ENCODE results near the gene NAA35. TPM values are rescaled to one million over a fixed set of nuclear protein-coding genes. Genes with fewer than 3 reads are reported as not detected.
"Not testable (repeated sequence)": the region's sequence is repeated elsewhere in the genome, so short reads cannot be mapped to it uniquely, and the experiment has no call there.

NAA35 gene
- total RNA-seq, 1 donor from 2014 or later = 18.8 TPM

GRCh38 chr9:85914108-85914507 is 26.8 kb upstream of the NAA35 start:
- Mint-ChIP-seq H3K36me3 (ENCODE audit: unreplicated experiment) (no peaks in the 10 kb centered on the region), H3K9me3 (ENCODE audit: unreplicated experiment) (no peaks in the 10 kb centered on the region), H3K4me3 (ENCODE audit: unreplicated experiment) (no peak overlapping the region), H3K4me1 (ENCODE audit: unreplicated experiment) (no peaks in the 10 kb centered on the region), H3K27ac (ENCODE audit: unreplicated experiment) (no peak overlapping the region), H3K27me3 (ENCODE audit: unreplicated experiment) (peaks cover 7% of the 10 kb centered on the region)
- DNase-seq (ENCODE audit: extremely low spot score, unreplicated experiment) = no peak
- no peak for TF ChIP-seq CTCF (IDR thresholded peaks at IDR 0.05)

- no peak for TF ChIP-seq CTCF (IDR thresholded peaks at IDR 0.05)
- Mint-ChIP-seq H3K27me3 (ENCODE audit: unreplicated experiment) (peaks cover 2% of the 10 kb centered on the region), H3K36me3 (ENCODE audit: unreplicated experiment) (no peaks in the 10 kb centered on the region), H3K9me3 (ENCODE audit: unreplicated experiment) (no peaks in the 10 kb centered on the region), H3K27ac (ENCODE audit: unreplicated experiment) (no peak overlapping the region), H3K4me3 (ENCODE audit: unreplicated experiment) (no peak overlapping the region), H3K4me1 (ENCODE audit: unreplicated experiment) (no peaks in the 10 kb centered on the region)
- DNase-seq (ENCODE audit: extremely low spot score, unreplicated experiment) = no peak
Measured at GRCh38 chr9:85917756-85918155, 23.2 kb upstream of the NAA35 start.

- no peaks in the 10 kb centered on the region for H3K4me1 Mint-ChIP-seq (ENCODE audit: unreplicated experiment)
Measured at GRCh38 chr9:85925493-85925892, 15.5 kb upstream of the NAA35 start.

GRCh38 chr9:85927076-85927475 is 13.9 kb upstream of the NAA35 start:
- Mint-ChIP-seq H3K4me1 (ENCODE audit: unreplicated experiment) (no peaks in the 10 kb centered on the region), H3K9me3 (ENCODE audit: unreplicated experiment) (no peaks in the 10 kb centered on the region), H3K4me3 (ENCODE audit: unreplicated experiment) (no peak overlapping the region), H3K36me3 (ENCODE audit: unreplicated experiment) (no peaks in the 10 kb centered on the region), H3K27ac (ENCODE audit: unreplicated experiment) (no peak overlapping the region), H3K27me3 (ENCODE audit: unreplicated experiment) (peaks cover 32% of the 10 kb centered on the region)
- no peak for TF ChIP-seq CTCF (IDR thresholded peaks at IDR 0.05)
- no peak for DNase-seq (ENCODE audit: extremely low spot score, unreplicated experiment)

More at GRCh38 chr9:85925493-85925892, 15.5 kb upstream of the NAA35 start:
- H3K27me3 Mint-ChIP-seq (ENCODE audit: unreplicated experiment) = peaks cover 27% of the 10 kb centered on the region
- H3K9me3 Mint-ChIP-seq (ENCODE audit: unreplicated experiment) = no peaks in the 10 kb centered on the region
- TF ChIP-seq CTCF (IDR thresholded peaks at IDR 0.05) = no peak
- no peak overlapping the region for H3K4me3 Mint-ChIP-seq (ENCODE audit: unreplicated experiment)
- no peaks in the 10 kb centered on the region for H3K36me3 Mint-ChIP-seq (ENCODE audit: unreplicated experiment)
- no peak overlapping the region for H3K27ac Mint-ChIP-seq (ENCODE audit: unreplicated experiment)
- DNase-seq (ENCODE audit: extremely low spot score, unreplicated experiment) = no peak

- TF ChIP-seq CTCF (IDR thresholded peaks at IDR 0.05) = no peak
- no peaks in the 10 kb centered on the region for H3K36me3 Mint-ChIP-seq (ENCODE audit: unreplicated experiment)
Measured at GRCh38 chr9:85931495-85931894, 9.5 kb upstream of the NAA35 start.

GRCh38 chr9:85935950-85936349 is 5.0 kb upstream of the NAA35 start:
- H3K4me1 Mint-ChIP-seq (ENCODE audit: unreplicated experiment) = not testable (repeated sequence)

More at GRCh38 chr9:85931495-85931894, 9.5 kb upstream of the NAA35 start:
- Mint-ChIP-seq H3K27ac (ENCODE audit: unreplicated experiment) (no peak overlapping the region), H3K4me3 (ENCODE audit: unreplicated experiment) (no peak overlapping the region), H3K4me1 (ENCODE audit: unreplicated experiment) (no peaks in the 10 kb centered on the region), H3K9me3 (ENCODE audit: unreplicated experiment) (no peaks in the 10 kb centered on the region), H3K27me3 (ENCODE audit: unreplicated experiment) (peaks cover 29% of the 10 kb centered on the region)
- DNase-seq (ENCODE audit: extremely low spot score, unreplicated experiment) = no peak

More at GRCh38 chr9:85935950-85936349, 5.0 kb upstream of the NAA35 start:
- H3K27me3 Mint-ChIP-seq (ENCODE audit: unreplicated experiment); DNase-seq (ENCODE audit: extremely low spot score, unreplicated experiment); H3K4me3 Mint-ChIP-seq (ENCODE audit: unreplicated experiment); H3K27ac Mint-ChIP-seq (ENCODE audit: unreplicated experiment); H3K9me3 Mint-ChIP-seq (ENCODE audit: unreplicated experiment); H3K36me3 Mint-ChIP-seq (ENCODE audit: unreplicated experiment): not testable (repeated sequence)

All from osteocyte (in vitro differentiated cells).